GM12892 (cell line): ENCODE results near the gene PNKD.

Experiments used
- POLR2A ChIP-seq: IDR thresholded peaks from 2 replicates; pipeline ENCODE4 v1.6.1; 2011; ENCODE audit warnings: low read depth, low read length, control low read depth
- POLR2AphosphoS5 ChIP-seq: IDR thresholded peaks from 2 replicates; pipeline ENCODE4 v1.6.1; 2011; ENCODE audit warnings: low read depth, low read length, control low read depth

- no peak for TF ChIP-seq POLR2A
- TF ChIP-seq POLR2AphosphoS5: no peak
Measured at GRCh38 chr2:218394298-218395089, 124.2 kb downstream of the PNKD start.
